Dedifferentiated amniotic fluid mesenchymal stem cell (primary cell): Measurements from ENCODE around the gene RNF220.

Experiments
- DNase-seq: peaks from one replicate; pipeline ENCODE4 v3.0.0-alpha.2; 2016; ENCODE audit errors: extremely low spot score

The RNF220 gene

DNA sequence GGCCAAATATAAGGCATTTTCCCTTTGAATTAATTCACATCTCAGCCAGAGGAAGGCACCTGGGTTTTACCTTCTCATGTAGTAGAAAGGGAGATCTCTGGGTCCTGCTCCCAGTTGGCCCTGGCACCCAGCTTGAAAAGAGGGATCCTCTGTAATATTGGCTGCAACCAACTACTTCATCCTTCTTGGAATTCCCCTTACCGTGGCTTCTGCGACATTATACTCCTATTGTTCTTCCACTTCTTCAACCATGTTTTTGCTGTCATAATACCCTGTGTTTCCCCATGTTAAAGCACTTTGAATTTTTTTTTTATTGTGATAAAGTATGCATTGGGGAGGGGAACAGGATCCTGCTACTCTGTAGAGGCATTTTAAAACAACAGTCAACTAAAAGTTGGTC lies 26.8 kb downstream of the RNF220 start:
- no peak for DNase-seq

DNA sequence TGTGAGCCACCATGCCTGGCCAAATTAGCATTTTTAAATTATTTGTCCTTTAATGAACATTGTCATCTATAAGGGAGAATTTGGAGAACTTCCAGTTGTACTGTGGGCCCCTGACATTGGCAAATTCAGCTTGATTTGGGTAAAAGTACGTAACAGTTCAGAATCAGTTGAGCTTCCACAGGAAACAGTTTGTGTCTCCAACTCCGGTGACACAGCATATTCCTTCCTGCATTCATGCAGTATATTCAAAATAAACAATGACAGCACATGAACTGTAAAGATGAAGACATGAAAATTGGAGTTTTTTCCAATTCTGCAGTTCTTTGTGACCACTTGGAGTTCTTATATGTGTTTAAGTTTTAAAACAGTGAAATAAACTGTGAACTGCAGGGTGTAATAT lies 28.2 kb downstream of the RNF220 start:
- DNase-seq, result peak; percentile 59

DNA sequence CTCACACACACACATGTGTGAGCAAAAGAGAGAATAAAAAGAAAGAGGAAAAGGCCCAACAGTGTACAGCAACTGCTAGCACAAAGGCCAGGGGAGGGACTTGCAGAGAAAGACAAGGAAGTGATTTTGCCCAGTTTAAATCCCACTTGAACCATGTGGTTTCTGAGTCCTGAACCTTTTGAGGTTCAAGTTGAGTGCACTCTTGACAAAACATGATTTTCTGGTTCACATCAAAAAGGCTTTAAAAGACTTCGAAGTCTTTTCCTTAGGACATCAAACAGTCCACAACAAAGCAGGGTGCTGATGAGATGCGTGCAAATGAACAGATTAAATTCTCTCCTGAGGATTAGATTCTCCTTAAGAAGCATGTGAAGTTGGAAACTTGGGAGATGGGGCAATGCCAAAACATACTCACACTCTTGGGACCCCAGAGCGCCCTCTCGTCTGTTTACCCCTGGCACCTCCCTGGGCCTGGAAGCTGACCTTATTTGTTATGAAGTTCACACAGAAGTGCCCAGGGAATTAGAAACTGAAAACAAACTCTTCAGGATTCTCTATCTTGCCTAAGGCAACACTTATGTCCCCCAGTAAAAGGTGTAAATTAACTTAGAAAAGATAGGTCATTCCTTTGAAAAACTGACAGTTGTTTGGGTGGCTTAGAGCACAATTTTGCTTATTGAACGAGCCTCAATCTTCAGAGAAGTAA lies 31.5 kb downstream of the RNF220 start:
- no peak for DNase-seq

DNA sequence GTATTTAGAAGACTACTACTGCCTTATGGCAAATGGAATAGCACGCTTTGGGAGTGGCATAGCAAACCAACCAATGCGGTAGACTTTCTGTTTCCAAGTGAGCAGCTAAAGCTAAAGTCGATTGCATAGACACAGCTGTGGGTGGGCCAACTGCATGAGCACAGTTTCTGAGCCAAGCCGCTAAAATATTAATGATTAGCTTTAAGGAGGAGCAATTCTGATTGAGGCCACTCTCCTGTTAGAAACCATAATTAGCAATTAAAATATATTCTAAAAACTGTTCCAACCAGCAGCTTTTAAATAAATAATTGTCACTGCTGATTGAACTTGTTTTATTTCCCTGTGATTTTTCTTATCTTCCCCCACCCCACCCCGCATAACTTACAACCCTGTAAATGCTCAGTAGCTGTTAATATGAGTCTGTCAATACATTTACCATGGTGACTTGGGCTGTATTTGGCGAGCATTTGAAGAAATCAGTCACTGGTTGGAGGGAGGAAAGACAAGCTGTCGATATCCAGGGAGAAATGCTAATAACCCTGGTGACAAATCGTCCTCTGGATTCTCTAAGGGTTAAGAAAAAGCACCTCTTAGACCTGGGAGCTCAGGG lies 32.2 kb downstream of the RNF220 start:
- DNase-seq, result no peak

DNA sequence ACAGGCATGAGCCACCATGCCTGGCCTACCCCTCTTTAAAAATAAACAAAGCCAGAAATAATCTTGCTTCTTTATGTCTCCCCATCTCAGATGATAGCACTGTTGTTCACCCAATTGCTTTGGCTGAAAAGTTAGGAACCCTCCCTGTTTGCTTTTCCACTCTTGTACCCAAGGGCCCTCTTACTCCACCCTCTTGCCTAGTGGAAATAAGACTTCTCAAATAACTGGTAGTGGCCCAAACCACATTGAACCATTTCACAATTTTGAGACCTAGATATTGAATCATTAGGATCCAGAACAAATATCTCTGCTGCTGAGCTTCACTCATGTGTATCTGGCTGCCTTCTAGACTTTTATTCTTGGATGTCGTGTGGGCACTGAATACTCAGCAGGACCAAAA lies 37.7 kb downstream of the RNF220 start:
- DNase-seq, result peak; percentile 26

DNA sequence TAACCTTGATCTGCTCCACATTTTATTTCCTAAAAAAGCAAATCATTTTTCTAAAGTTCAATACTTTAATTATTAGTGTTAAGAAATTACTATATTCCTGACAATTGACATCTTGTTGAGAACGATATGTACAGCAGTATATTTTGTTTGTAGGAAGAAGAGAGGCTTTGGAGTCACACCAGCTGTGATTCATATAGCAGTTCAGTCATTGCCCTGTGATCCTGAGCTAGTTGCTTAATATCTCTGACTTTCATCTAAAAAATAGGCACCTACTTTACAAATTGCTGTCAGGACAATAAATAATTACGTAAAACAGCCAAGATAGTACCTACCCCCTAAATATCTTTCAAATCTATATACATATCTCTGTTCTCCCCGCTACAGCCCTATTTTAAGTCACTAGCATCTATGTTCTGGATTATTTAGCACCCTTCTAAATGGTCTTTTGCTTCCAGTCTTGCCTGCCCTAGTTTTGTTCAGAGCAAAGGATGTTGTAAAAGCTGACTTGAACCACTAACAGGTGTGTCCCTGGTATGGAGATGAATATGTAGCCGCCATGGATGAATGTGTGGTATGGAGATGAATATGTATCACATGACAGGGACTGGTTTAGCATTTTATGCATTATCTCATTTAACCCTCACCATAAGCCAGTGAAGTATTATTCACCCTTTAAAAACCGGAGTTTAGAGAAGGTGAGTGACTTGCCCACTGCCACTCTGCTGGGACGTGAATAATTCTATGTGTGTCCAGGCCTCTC lies 42.2 kb downstream of the RNF220 start:
- no peak for DNase-seq

DNA sequence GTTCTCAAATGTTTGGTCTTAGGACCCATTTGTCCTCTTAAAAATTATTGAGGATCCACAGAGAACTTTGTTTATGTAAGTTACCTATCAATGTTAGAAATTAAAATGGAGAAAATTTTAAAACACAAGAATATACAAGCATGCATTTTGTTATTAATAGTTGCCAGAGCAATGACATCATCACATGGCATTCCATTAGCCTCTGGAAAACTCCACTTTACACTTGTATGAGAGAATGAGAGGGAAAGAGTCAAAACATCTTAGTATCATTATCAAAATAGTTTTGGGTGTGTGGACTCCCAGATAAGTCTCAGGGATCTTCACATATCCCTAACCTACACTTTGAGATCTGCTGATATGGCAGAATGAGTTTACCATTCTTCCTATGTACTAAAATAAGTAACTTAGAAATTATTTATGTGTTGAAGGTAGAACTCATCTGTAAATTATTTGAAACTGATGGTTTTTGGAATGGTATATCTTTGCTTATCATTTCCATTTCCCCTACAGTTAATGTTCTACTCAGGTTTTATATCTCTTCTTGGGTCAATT lies 48.8 kb downstream of the RNF220 start:
- no peak for DNase-seq

DNA sequence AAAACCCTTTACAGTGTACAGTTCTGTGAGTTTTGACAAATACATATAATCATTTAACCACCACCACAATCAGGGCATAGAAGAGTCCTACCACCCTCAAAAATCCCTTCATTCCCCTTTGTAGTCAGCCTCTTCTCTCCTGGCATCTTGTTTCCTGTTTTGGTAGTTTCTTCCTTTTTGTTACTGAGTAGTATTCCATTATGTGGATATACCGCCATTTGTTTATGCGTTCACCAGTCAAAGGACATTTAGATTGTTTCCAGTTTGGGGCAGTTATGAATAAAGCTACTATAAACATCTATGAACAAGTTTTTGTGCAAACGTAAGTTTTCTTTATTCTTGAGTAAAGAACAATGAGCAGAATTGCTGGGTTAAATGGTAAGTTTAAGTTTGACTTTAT lies 49.6 kb downstream of the RNF220 start:
- DNase-seq, result no peak

DNA sequence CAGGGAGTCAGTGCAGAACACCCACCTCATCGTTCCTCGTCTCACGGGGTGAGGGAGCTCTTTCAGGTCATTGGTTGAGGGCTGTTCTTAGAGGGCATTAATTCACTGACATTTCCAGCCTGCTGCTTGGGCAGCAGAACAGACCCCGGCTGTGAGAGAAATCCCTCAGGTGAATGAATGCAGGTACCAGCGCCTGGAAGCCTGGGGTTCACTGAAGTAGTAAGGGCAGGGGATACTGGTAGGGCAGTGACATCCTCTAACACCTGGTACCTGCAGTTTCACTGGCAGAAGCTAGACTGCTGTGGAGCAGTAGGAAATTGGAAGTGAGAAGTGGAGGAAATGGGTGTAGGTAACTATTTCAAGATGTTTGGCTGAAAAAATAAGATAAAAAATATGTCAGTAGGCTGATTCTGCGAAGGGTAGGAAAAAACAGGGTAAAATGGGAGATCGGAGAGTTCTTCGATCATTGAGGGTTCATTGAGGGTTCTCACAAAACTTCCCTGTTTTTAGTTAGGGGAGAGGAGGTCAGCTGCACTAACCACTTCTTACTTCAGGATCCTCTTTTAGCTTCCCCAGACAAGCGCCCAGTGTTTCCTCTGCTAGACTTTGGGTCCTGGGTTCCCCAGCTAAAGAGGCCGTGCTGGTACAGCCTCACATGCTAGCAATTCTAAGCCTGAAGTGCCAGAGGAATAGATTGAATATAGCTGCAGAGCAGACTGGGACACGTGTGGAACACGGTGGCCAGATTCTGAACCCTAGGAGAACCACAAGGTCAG lies 55.2 kb downstream of the RNF220 start:
- DNase-seq, result no peak

DNA sequence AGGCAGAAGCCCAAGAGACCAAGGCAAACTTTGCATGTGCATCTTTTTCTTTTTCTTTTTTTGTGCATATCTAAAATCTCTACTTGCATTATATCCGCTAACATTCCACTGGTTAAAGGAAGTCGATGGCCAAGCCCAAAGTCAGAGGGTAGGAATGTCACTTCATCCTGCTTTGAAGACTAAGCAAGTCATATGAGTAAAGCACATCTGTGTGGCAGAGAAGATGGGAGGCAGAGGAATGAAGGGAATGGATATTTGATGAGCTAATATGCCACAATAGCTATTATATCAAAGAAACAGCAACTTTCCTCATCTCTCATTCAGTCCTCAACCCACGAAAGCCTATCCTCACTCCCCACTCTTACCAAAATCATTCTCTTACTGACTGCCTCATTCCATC lies 59.3 kb downstream of the RNF220 start:
- DNase-seq, result no peak

DNA sequence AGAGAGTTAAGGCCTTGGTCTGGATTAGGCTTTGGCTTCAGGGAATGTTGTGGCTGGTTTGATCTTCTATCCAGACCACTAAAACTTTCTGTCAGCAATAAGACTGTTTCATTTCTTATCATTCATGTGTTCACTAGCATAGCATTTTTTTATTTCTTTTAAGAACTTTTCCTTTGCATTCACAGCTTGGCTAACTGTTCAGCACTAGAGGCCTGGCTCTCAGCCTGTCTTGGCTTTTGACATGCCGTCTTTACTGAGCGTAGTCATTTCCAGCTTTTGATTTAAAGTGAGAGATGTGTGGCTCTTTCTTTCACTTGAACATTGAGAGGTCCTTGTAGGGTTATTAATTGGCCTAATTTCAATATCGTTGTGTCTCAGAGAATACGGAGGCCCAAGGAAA lies 62.5 kb downstream of the RNF220 start:
- no peak for DNase-seq

DNA sequence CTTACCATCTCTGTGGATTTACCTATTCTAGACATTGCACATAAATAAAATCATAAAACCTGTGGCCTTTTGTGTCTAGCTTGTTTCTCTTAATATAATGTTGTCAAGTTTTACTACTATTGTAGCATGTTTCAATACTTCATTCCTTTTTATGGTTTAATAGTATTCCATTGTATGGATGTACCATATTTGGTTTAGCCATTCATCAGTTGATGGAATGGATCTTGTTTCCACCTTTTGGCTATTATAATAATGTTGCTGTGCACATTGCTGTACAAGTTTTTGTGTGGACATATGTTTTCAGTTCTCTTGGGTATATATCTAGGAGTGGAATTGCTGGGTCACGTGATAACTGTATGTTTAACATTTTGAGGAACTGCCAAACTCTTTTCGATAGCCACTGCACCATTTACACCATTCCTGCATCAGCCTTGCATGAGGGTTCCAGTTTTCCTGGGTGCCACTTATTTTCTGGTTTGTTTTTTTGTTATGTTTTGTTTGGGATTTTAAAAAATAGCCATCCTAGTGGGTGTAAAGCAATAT lies 66.9 kb downstream of the RNF220 start:
- DNase-seq, result no peak

DNA sequence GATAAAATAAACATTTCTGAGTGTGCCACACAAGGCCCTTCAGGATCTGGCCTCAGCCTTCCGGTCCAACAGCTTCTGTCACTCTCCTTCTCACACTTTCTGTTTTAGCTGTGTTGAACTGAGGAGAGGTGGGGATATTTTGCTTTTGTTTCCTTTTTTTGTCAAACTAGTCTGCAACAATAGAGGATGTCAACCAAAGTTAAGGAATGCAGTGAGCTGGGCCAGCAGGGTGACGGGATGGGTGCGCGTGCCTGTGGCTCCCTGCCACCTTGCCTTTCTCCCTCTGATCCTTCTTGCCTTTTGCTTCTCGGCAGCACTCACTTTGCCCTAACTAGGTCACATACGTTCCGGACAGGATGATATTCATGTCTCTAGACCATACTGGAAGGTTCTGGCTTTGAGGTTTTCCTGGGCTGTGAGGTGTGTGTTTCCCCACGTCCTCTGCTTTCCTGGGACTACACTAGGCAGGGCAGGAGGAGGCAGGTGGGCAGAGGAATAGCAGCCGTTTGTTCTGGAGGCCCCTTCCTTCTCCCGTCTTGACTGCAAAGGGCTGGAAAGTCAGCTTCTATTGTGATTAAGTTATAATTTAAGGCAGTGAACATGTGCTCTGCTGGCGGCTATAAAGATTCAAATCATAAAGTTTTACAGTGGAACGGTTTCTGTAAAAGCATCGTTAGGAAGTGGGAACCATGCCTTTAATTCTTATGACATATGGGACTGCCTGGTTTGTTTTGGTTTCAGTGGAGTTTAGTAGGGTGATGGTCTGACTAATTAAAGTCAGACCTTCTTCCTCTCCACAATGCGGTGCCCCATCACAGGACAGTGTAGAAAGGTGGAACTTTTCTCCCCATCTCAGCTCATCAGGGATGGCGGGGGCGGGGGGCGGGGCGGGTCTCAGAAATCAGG lies 67.8 kb downstream of the RNF220 start:
- DNase-seq, result no peak

DNA sequence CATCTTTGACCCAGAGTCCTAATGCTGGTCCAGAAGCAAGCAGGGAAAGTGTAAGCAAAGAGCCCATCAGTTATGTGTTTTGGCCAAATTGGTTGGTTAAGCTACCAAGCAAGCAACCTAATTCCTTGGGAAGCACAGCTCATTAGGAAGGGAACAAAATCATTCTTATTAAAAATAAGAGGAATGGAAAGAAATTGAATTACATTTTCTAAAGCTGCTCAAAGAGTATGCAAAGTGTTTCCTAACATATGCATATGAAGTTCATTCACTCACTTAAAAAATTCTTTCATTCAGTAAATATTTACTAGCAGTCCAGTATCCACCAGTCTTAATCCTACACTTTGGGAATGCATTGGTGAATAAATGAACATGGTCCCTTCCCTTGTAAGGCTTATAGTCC lies 71.8 kb downstream of the RNF220 start:
- no peak for DNase-seq

DNA sequence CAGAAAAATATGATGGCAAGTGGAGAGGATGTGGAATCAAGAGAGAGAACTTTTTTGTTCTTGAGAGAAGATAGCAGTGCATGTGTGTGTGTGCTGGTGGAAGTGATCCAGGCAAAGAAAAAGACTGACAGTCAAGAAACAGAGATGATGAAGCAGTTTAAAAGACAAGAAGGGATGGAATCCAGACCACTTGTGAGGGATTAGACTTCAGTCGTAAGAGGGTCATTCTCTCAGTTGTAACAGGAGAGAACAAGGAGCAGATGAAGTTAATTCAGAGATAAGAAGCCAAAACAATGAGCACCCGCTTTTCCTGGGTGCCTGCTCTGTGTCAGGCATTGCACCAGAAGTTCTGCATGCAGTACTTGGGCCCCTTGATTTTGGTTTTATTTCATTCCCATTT lies 76.6 kb downstream of the RNF220 start:
- DNase-seq, result no peak

DNA sequence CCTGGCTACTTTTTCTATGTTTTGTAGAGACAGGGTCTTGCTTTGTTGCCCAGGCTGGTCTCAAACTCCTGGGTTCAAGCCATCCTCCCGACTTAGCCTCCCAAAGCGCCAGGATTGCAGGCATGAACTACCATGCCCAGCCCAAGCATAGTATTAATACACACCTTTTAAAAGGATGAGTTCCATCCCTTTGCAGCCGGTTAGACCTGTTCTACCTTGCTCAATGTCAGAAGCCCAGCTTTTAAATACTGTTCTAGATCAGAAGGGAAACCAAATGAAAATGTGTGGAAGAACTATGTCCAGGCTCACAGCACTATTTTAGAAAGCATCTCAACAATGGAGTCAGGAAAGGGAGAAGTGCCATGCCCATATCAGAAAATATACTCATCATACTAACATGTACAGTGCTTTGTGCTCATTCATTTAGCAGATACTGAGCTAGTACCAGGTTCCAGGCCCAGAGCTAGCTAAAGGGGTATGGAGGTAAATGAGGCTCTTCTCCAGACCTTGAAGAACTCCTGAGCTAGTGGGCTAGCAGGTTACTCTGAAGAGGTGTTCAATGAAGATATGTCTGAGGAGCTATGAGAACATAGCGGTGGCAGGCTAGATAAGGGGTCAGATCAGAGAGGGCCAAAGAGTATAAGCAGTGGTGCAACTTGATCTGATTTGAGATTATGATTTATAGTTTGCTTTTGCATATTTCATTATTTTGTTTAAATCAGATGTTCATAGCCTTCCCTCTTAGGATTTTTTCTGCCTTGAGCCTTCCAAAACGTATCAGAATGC lies 78.2 kb downstream of the RNF220 start:
- DNase-seq, result no peak

DNA sequence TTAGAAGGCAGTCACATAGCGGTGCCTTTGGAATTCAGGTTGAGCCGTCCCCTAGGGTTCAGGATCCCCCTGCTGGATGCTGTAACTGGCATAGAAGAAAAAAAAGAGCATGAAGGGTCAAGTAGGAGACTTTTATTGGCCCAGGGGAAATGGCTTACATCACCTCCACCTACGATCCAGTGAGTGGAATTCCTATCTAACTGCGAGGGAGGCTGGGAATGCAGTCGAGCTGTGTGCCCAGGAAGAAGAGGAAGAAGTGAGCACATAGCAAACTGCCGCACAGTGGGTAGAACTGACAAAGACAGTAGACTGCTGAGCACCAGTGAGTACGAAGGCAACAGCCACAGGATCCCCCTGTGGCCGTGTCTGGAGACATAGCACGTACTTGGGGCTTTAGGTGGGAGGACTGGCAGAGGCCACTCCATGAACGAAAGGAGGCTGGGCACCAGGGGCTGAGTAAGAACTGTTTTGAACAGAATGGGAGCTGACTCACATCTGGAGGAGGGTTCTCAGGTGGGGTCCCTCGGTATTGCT lies 79.2 kb downstream of the RNF220 start:
- DNase-seq, result no peak

DNA sequence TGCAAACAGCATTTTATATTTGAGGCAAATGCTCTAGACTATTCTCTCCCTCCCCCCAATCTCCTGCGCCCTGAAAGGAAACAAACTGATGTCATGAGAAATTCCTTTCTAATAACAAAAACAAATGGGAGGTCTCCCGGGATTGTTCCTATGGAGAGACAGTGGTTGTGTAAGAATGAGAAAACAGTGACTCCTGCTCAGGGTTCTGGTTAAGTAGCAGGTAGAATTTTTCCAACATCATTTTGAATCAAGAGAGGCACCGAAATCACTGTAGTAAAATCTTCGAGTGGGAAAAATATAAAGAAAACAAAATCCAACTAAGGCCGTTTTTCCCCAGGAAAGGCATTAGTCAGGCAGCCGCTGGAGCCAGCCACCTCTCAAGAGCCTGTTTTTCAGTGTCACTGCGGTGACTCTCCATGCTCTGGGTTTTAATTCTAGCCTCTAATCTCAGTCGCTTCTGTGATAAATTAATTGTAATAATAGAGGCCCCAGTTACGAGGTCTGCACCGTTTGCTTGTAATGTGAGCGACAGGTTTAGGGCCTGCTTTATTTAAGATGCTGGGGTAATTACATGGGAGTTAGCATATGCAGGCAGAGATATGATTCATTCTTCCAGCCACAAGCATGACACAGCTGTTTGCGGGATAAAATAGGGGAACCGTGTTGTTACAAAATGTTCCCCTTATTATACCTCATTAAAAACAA lies 80.3 kb downstream of the RNF220 start:
- DNase-seq, result peak; percentile 67

DNA sequence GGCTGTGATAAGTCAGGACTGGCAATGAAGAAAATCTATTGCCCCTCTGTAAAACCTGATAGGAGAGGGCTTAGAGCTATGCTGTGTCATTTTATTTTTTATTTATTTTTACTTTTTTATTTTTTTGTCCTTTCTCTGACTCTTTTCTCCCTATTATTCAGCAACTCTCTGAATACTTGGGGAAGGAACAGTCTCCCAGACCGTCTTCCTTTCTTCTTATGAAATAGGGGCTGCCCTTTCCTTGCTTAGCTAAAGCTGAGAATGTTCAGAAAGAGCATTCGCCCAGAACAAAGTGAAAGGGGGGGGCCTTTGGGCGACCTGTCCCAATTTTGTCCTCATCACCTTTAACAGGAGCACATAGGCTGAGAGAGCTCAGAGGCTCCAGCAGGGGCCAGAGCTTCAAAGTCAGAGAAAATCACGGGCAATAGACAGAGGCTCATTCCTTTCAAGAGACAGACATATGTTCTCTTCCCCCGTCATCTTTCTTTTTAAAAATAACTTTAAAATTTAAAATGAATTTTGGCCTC lies 80.9 kb downstream of the RNF220 start:
- no peak for DNase-seq
